Osteoblast (primary cell): ENCODE results near the gene CEP112. TPM values are rescaled to one million over a fixed set of nuclear protein-coding genes. Genes with fewer than 3 reads are reported as not detected.

Experiments
- DNase-seq: peaks from one replicate; pipeline ENCODE4 v3.0.0; 2011; ENCODE audit warnings: low spot score, mixed read lengths; ENCODE audit not compliant: insufficient read length; ENCODE audit errors: missing footprints
- H2AFZ ChIP-seq: 2 replicates; pipeline ENCODE4 v1.6.0; 2011; ENCODE audit warnings: mild to moderate bottlenecking, low read length
- H3K27ac ChIP-seq: 2 replicates; pipeline ENCODE4 v1.5.1; 2011; ENCODE audit warnings: mild to moderate bottlenecking, low read depth, low read length, moderate library complexity
- H3K27me3 ChIP-seq: 2 replicates; pipeline ENCODE4 v1.6.0; 2012; ENCODE audit warnings: mild to moderate bottlenecking, control low read depth, inconsistent platforms, low read length, moderate library complexity; ENCODE audit not compliant: insufficient read depth
- H3K36me3 ChIP-seq: 2 replicates; pipeline ENCODE4 v1.5.1; 2011; ENCODE audit warnings: mild to moderate bottlenecking, low read length, control low read depth, moderate library complexity; ENCODE audit not compliant: insufficient read depth
- H3K4me1 ChIP-seq: 2 replicates; pipeline ENCODE4 v1.5.1; 2011; ENCODE audit warnings: mild to moderate bottlenecking, low read length, control low read depth, moderate library complexity; ENCODE audit not compliant: insufficient read depth
- H3K4me2 ChIP-seq: 2 replicates; pipeline ENCODE4 v1.6.0; 2011; ENCODE audit warnings: mild to moderate bottlenecking, low read length; ENCODE audit not compliant: insufficient read depth
- H3K4me3 ChIP-seq: fragments of 200-600 bp; sonication (generic); 3 replicates; pipeline ENCODE4 v1.5.1; 2012; ENCODE audit warnings: mild to moderate bottlenecking, low read length, inconsistent platforms; ENCODE audit not compliant: insufficient read depth
- H3K79me2 ChIP-seq: 2 replicates; pipeline ENCODE4 v1.6.0; 2012; ENCODE audit warnings: mild to moderate bottlenecking, low read length, control low read depth, inconsistent platforms; ENCODE audit not compliant: insufficient read depth
- H3K9me3 ChIP-seq: 2 replicates; pipeline ENCODE4 v1.5.1; 2011; ENCODE audit warnings: low read depth, low read length, control low read depth
- H4K20me1 ChIP-seq: 2 replicates; pipeline ENCODE4 v1.6.0; 2012; ENCODE audit warnings: mild to moderate bottlenecking, low read length, control low read depth; ENCODE audit not compliant: insufficient read depth
- CTCF ChIP-seq: IDR thresholded peaks from 2 replicates; pipeline ENCODE4 v1.5.1; 2011; ENCODE audit warnings: mild to moderate bottlenecking, low read depth, low read length, moderate library complexity; ENCODE audit errors: extremely low read depth
- total RNA-seq: library from RNA; depleted of rRNA; stranded (reverse); fragments of >200 nt; gene quantifications from 2 replicates; pipeline ENCODE4 v1.2.3, GENCODE V29; 2012

Gene CEP112
- total RNA-seq, 1 donor, result 8.3 TPM

- Histone ChIP-seq H3K27me3 (no peaks in the 10 kb centered on the region), H3K79me2 (no peaks in the 10 kb centered on the region), H4K20me1 (no peaks in the 10 kb centered on the region), H3K9me3 (no peaks in the 10 kb centered on the region), H3K27ac (no peak overlapping the region), H3K4me2 (no peak overlapping the region), H3K4me1 (peaks cover 15% of the 10 kb centered on the region), H2AFZ (no peak overlapping the region), H3K4me3 (no peak overlapping the region), H3K36me3 (no peaks in the 10 kb centered on the region)
- no peak for TF ChIP-seq CTCF
- DNase-seq, result peak; percentile 17
Measured at GRCh38 chr17:65886315-65887245, 305.4 kb downstream of the CEP112 start.

GRCh38 chr17:65885541-65886312 lies 306.2 kb downstream of the CEP112 start:
- H4K20me1 ChIP-seq, result no peaks in the 10 kb centered on the region
- no peak for TF ChIP-seq CTCF
- H3K4me3 ChIP-seq, result no peak overlapping the region
- DNase-seq, result no peak
- peaks cover 15% of the 10 kb centered on the region for H3K4me1 ChIP-seq
- H3K27ac ChIP-seq, result no peak overlapping the region
- H3K79me2 ChIP-seq, result no peaks in the 10 kb centered on the region
- H3K27me3 ChIP-seq, result no peaks in the 10 kb centered on the region
- H3K9me3 ChIP-seq, result no peaks in the 10 kb centered on the region
- no peaks in the 10 kb centered on the region for H3K36me3 ChIP-seq
- H2AFZ ChIP-seq, result no peak overlapping the region
- no peak overlapping the region for H3K4me2 ChIP-seq

GRCh38 chr17:65876985-65877384 lies 314.9 kb downstream of the CEP112 start:
- no peaks in the 10 kb centered on the region for H3K27me3 ChIP-seq
- H3K4me2 ChIP-seq, result no peak overlapping the region
- no peak for TF ChIP-seq CTCF
- H3K9me3 ChIP-seq, result no peaks in the 10 kb centered on the region
- H4K20me1 ChIP-seq, result no peaks in the 10 kb centered on the region
- no peak overlapping the region for H2AFZ ChIP-seq
- no peaks in the 10 kb centered on the region for H3K4me1 ChIP-seq
- no peak overlapping the region for H3K4me3 ChIP-seq
- H3K27ac ChIP-seq, result no peak overlapping the region
- no peak for DNase-seq
- no peaks in the 10 kb centered on the region for H3K36me3 ChIP-seq
- no peaks in the 10 kb centered on the region for H3K79me2 ChIP-seq

- no peak overlapping the region for H3K27ac ChIP-seq
- H3K4me2 ChIP-seq, result no peak overlapping the region
- no peak overlapping the region for H3K4me3 ChIP-seq
- H3K4me1 ChIP-seq, result no peaks in the 10 kb centered on the region
- no peaks in the 10 kb centered on the region for H3K36me3 ChIP-seq
- H4K20me1 ChIP-seq, result no peaks in the 10 kb centered on the region
- H3K27me3 ChIP-seq, result no peaks in the 10 kb centered on the region
- no peak overlapping the region for H2AFZ ChIP-seq
- no peak for DNase-seq
- H3K79me2 ChIP-seq, result no peaks in the 10 kb centered on the region
- TF ChIP-seq CTCF, result no peak
- no peaks in the 10 kb centered on the region for H3K9me3 ChIP-seq
Measured at GRCh38 chr17:65868881-65869280, 323.1 kb downstream of the CEP112 start.
